HG03039 (cell line): Measurements from ENCODE around the gene PSME1.
"Not testable (repeated sequence)": the region's sequence is repeated elsewhere in the genome, so short reads cannot be mapped to it uniquely, and the experiment has no call there.

Source experiments
- ATAC-seq: cut with Tn5 transposase; IDR thresholded peaks from one replicate; pipeline ENCODE4 v1.9.1; 2021; ENCODE audit warnings: mild to moderate bottlenecking, moderate library complexity; ENCODE audit not compliant: unreplicated experiment

Gene PSME1

GRCh38 chr14:24103451-24103850 is 32.5 kb upstream of the PSME1 start:
- no peak for ATAC-seq

DNA sequence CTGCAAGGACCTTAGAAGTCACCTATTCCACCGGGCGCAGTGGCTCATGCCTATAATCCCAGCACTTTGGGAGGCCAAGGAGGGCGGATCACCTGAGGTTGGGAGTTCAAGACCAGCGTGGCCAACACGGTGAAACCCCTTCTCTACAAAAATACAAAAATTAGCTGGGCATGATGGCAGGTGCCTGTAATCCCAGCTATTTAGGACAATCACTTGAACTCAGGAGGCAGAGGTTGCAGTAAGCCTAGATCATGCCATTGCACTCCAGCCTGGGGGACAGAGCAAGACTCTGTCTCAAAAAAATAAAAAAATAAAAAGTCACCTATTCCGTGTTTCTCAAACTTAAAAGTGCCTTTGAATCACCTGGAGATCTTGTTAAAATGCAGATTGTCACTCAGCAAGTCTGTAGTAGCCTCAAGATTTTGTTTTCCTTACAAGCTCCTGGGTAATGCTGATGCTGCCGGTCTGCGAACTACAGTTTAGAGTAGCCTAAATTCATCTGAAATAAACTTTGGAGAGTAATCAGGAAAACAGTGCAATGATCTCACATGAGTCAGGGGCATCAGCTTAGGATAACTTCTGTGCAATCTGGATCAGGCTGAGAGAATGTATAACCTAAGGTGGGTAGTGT is 30.3 kb upstream of the PSME1 start:
- ATAC-seq = not testable (repeated sequence)

- ATAC-seq = no peak
These were observed 29.2 kb upstream of the PSME1 start for GRCh38 chr14:24106672-24107271.

GRCh38 chr14:24108336-24108874 is 27.6 kb upstream of the PSME1 start:
- ATAC-seq = no peak

GRCh38 chr14:24110060-24110459 is 25.9 kb upstream of the PSME1 start:
- no peak for ATAC-seq

GRCh38 chr14:24110523-24110922 is 25.5 kb upstream of the PSME1 start:
- no peak for ATAC-seq

GRCh38 chr14:24113379-24113800 is 22.6 kb upstream of the PSME1 start:
- ATAC-seq = no peak

GRCh38 chr14:24113801-24114531 is 22.0 kb upstream of the PSME1 start:
- peak; percentile 29 for ATAC-seq

- peak; percentile 80 for ATAC-seq
These were observed 21.2 kb upstream of the PSME1 start, which contains the start of the genes DCAF11 and NRL for GRCh38 chr14:24114532-24115421. DCAF11 (plus strand) TSS chr14:24114777; CDS start chr14:24115595, 818 bp downstream. NRL (minus strand) TSS chr14:24114949; CDS start chr14:24082848, 32,101 bp downstream.

DNA sequence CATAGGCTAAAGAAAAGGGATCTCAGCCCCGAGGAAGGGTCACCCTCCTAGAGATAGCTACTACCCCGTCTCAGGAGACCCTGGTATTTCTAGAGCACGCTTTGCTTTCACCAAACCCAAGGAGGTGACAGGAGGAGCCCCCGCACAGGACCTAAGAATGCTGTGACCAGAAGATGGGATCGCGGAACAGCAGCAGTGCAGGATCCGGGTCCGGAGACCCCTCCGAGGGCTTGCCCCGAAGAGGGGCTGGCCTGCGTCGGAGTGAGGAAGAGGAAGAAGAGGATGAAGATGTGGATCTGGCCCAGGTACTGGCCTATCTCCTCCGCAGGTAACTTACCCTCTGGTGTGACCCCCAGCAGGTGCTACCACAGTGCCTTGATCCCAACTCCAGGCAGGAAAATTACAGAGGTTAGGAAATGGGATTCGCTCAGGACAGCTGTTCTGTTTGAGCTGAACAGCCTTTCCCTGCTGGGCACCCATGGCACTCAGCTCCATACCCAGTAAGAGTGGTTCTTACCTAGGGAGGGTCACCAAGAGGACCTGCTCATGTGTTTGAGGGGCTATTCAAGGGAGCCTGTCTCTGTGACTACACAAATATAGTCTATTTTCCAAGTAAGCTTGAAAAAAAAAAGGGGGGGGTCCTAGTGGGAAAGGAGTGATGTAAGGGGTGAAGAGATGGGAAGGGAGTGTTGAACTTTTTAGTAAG is 20.4 kb upstream of the PSME1 start:
- no peak for ATAC-seq

DNA sequence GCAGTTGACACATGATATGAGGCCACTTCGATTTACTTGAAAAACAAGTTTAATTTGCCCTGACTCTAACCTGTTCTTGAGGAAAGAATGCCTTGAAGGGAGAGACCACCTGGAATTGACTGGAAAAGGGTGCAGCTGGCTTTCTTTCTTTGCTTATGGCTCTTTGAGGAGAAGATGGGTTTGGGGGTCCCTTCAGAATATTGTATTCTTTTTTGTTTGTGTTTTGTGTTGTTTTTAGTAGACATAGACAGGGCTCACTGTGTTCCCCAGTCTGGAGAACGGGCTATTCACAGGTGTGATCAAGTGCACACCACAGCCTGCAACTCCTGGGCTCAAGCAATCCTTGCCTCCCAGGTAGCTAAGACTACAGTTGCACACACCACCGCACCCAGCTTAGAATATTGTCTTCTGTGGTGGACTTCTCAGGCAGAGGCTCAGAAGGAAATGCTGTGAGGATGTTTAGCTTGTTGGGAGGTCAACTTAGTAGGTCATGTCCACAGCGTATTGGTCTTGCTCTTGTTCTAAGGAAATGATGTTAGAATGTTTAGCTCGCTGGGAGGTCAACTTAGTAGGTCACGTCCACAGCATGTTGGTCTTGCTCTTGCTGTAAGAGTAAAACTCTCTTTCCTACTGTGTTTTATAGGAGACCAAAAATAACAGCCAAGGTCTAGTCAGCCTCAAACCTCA is 19.7 kb upstream of the PSME1 start:
- no peak for ATAC-seq

- ATAC-seq = no peak
These were observed 18.8 kb upstream of the PSME1 start for GRCh38 chr14:24117179-24117578.

GRCh38 chr14:24119691-24120090 is 16.3 kb upstream of the PSME1 start:
- ATAC-seq = no peak

DNA sequence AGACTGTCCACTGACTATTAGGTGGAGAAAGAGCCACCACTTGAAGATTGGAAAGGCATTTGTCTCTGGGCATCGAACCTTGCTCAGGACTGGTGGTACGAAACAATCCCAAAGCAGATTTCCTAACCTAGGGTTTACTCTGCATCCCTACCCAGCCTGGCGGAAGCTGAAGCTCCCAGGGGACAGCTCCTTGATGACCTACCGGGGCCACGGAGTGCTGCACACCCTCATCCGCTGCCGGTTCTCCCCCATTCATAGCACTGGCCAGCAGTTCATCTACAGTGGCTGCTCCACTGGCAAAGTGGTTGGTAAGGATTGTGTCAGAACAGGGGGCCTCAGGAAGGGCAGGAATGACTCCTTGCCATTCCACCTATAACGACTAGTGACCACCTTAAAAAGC is 14.8 kb upstream of the PSME1 start:
- ATAC-seq = no peak

DNA sequence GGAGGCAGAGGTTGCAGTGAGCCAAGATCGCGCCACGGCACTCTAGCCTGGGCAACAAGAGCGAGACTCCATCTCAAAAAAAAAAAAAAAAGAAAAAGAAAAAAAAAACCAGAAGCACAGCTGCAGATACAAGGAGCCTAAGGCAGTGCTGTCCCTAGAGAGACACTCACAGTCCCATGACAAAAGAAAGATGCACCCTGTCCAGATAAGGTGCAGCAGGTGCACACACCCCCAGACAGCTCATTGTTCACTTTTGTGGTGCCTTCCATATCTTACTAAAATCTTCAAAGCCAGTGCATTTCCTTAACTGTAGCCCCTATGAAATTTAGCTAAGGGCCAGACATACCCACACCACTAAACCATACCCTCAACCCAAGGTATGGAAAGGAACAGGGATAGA is 13.6 kb upstream of the PSME1 start:
- ATAC-seq = no peak

DNA sequence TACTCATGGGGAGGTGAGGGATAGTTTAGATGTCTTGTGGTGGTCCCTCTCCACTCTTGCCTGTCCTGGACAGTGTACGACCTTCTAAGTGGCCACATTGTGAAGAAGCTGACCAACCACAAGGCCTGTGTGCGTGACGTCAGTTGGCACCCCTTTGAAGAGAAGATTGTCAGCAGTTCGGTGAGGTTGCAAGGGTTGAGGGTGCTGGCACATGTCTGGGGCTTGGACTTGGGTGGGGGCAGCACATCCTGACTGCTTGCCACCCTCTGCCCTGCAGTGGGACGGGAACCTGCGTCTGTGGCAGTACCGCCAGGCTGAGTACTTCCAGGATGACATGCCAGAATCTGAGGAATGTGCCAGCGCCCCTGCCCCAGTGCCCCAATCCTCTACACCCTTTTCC is 13.1 kb upstream of the PSME1 start:
- ATAC-seq = no peak

GRCh38 chr14:24123424-24124417 is 12.3 kb upstream of the PSME1 start:
- ATAC-seq = peak; percentile 47

DNA sequence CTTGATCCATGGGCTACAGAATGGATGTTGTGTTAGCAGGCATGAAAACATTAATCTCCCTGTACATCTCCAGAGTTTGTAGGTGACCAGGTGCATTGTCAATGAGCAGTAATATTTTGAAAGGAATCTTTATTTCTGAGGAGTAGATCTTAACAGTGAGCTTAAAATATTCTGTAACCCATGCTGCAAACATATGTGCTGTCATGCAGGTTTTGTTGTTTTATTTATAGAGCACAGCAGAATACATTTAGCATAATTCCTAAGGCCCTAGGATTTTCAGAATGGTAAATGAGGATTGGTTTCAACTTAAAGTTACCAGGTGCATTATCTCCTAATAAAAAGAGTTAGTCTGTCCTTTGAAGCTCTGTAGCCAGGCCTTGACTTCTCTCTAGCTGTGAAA is 9.1 kb upstream of the PSME1 start:
- no peak for ATAC-seq
